Measurements from ENCODE around the gene TRAPPC2. TPM values are rescaled to one million over a fixed set of nuclear protein-coding genes. Genes with fewer than 3 reads are reported as not detected.
A peak's percentile ranks its signal among the peaks of the same experiment; 100 is the strongest.

TRAPPC2 gene
- total RNA-seq, 6 experiments from 2014 or later, result 9.2 to 13.8 (median 10.2) TPM

GRCh38 chrX:13691841-13692371 is 42.5 kb downstream of the TRAPPC2 start:
- Mint-ChIP-seq H3K27me3 (ENCODE audit: insufficient read depth) (peaks cover 1% of the 10 kb centered on the region; the same call in 1 of the 2 replicates), H3K36me3 (ENCODE audit: low read depth) (no peaks in the 10 kb centered on the region), H3K4me1 (ENCODE audit: low read depth) (peaks cover 54% of the 10 kb centered on the region), H3K4me3 (no peak overlapping the region), H3K9me3 (no peaks in the 10 kb centered on the region), H3K27ac (no peak overlapping the region; the same call in 1 of the 2 replicates)
- no peak for DNase-seq
- TF ChIP-seq CTCF (IDR thresholded peaks at IDR 0.05), result no peak

- Mint-ChIP-seq H3K4me3 (peak overlapping the region; percentile 91), H3K27me3 (ENCODE audit: insufficient read depth) (peaks cover 1% of the 10 kb centered on the region; the same call in 1 of the 2 replicates), H3K9me3 (no peaks in the 10 kb centered on the region), H3K36me3 (ENCODE audit: low read depth) (no peaks in the 10 kb centered on the region), H3K4me1 (ENCODE audit: low read depth) (peaks cover 54% of the 10 kb centered on the region), H3K27ac (peak overlapping the region; percentile 91; the same call in 1 of the 2 replicates)
- DNase-seq, result no peak
- peak; percentile 38; the same call in 1 of the 2 replicates for TF ChIP-seq CTCF (IDR thresholded peaks at IDR 0.05)
These were observed 43.6 kb downstream of the TRAPPC2 start for GRCh38 chrX:13690836-13691235.

GRCh38 chrX:13689741-13690211 is 44.6 kb downstream of the TRAPPC2 start:
- TF ChIP-seq CTCF (IDR thresholded peaks at IDR 0.05), result no peak
- Mint-ChIP-seq H3K36me3 (ENCODE audit: low read depth) (no peaks in the 10 kb centered on the region), H3K9me3 (no peaks in the 10 kb centered on the region), H3K27ac (peak overlapping the region; percentile 91), H3K4me3 (peak overlapping the region; percentile 91), H3K27me3 (ENCODE audit: insufficient read depth) (peaks cover 1% of the 10 kb centered on the region; the same call in 1 of the 2 replicates), H3K4me1 (ENCODE audit: low read depth) (peaks cover 57% of the 10 kb centered on the region)
- no peak for DNase-seq

GRCh38 chrX:13688958-13689740 is 45.3 kb downstream of the TRAPPC2 start, which contains the start of gene RAB9A:
Gene RAB9A, plus strand, starts transcription at chrX:13689128. Its CDS starts 19,619 bp downstream, at chrX:13708747.
- H3K9me3 Mint-ChIP-seq, result no peaks in the 10 kb centered on the region
- peaks cover 1% of the 10 kb centered on the region; the same call in 1 of the 2 replicates for H3K27me3 Mint-ChIP-seq (ENCODE audit: insufficient read depth)
- no peak for TF ChIP-seq CTCF (IDR thresholded peaks at IDR 0.05)
- H3K4me1 Mint-ChIP-seq (ENCODE audit: low read depth), result peaks cover 57% of the 10 kb centered on the region
- peak; percentile 41 for DNase-seq
- no peaks in the 10 kb centered on the region for H3K36me3 Mint-ChIP-seq (ENCODE audit: low read depth)
- peak within 1 kb of the TSS; percentile 91 for H3K4me3 Mint-ChIP-seq
- H3K27ac Mint-ChIP-seq, result peak within 1 kb of the TSS; percentile 91

- peaks cover 1% of the 10 kb centered on the region; the same call in 1 of the 2 replicates for H3K27me3 Mint-ChIP-seq (ENCODE audit: insufficient read depth)
- no peaks in the 10 kb centered on the region for H3K36me3 Mint-ChIP-seq (ENCODE audit: low read depth)
- no peaks in the 10 kb centered on the region for H3K9me3 Mint-ChIP-seq
- peaks cover 54% of the 10 kb centered on the region for H3K4me1 Mint-ChIP-seq (ENCODE audit: low read depth)
- H3K27ac Mint-ChIP-seq, result peak overlapping the region; percentile 91
- peak overlapping the region; percentile 91 for H3K4me3 Mint-ChIP-seq
- DNase-seq, result no peak
- no peak for TF ChIP-seq CTCF (IDR thresholded peaks at IDR 0.05)
These were observed 45.9 kb downstream of the TRAPPC2 start for GRCh38 chrX:13688384-13688957.

Measured in HFFc6 (cell line).